RCC 7860 (cell line): ENCODE measurements around the gene PRIM2.
A peak's percentile ranks its signal among the peaks of the same experiment; 100 is the strongest.
"Not testable (repeated sequence)": the region's sequence is repeated elsewhere in the genome, so short reads cannot be mapped to it uniquely, and the experiment has no call there.

Experiments
- DNase-seq: peaks from one replicate; pipeline ENCODE4 v3.0.0-alpha.2; 2015; ENCODE audit warnings: low spot score
- FAIRE-seq: peaks from 2 replicates; lab custom pipeline; 2012; peaks lifted over from hg19 to GRCh38; lab: Jason Lieb, UNC

PRIM2 gene

GRCh38 chr6:57562233-57562632, 244.8 kb downstream of the PRIM2 start:
- not testable (repeated sequence) for DNase-seq, FAIRE-seq

- FAIRE-seq, DNase-seq: not testable (repeated sequence)
Measured at GRCh38 chr6:57572119-57572518, 254.7 kb downstream of the PRIM2 start.

- not testable (repeated sequence) for DNase-seq, FAIRE-seq
Measured at GRCh38 chr6:57572844-57573243, 255.4 kb downstream of the PRIM2 start.

GRCh38 chr6:57577023-57577422, 259.6 kb downstream of the PRIM2 start:
- FAIRE-seq, DNase-seq: not testable (repeated sequence)

- DNase-seq, result not testable (repeated sequence)
- FAIRE-seq, result peak; percentile 65
Measured at GRCh38 chr6:57579489-57579888, 262.1 kb downstream of the PRIM2 start.

- FAIRE-seq, DNase-seq: not testable (repeated sequence)
Measured at GRCh38 chr6:57581586-57581985, 264.2 kb downstream of the PRIM2 start.

- not testable (repeated sequence) for FAIRE-seq, DNase-seq
Measured at GRCh38 chr6:57601105-57601504, 283.7 kb downstream of the PRIM2 start.

- DNase-seq, FAIRE-seq: not testable (repeated sequence)
Measured at GRCh38 chr6:57605303-57605702, 287.9 kb downstream of the PRIM2 start.

- not testable (repeated sequence) for FAIRE-seq, DNase-seq
Measured at GRCh38 chr6:57606331-57606730, 288.9 kb downstream of the PRIM2 start.

GRCh38 chr6:57610612-57611011, 293.2 kb downstream of the PRIM2 start:
- not testable (repeated sequence) for FAIRE-seq, DNase-seq

- not testable (repeated sequence) for FAIRE-seq
Measured at GRCh38 chr6:57618959-57619358, 301.5 kb downstream of the PRIM2 start.

GRCh38 chr6:57631773-57632172, 314.3 kb downstream of the PRIM2 start:
- not testable (repeated sequence) for DNase-seq, FAIRE-seq

More at GRCh38 chr6:57618959-57619358, 301.5 kb downstream of the PRIM2 start:
- not testable (repeated sequence) for DNase-seq

GRCh38 chr6:57658526-57658925, 341.1 kb downstream of the PRIM2 start:
- not testable (repeated sequence) for DNase-seq, FAIRE-seq

- FAIRE-seq, DNase-seq: not testable (repeated sequence)
Measured at GRCh38 chr6:57659794-57660193, 342.4 kb downstream of the PRIM2 start.

- FAIRE-seq, result not testable (repeated sequence)
Measured at GRCh38 chr6:57660940-57661339, 343.5 kb downstream of the PRIM2 start.

GRCh38 chr6:57668108-57668507, 350.7 kb downstream of the PRIM2 start:
- not testable (repeated sequence) for DNase-seq, FAIRE-seq

More at GRCh38 chr6:57660940-57661339, 343.5 kb downstream of the PRIM2 start:
- not testable (repeated sequence) for DNase-seq

- not testable (repeated sequence) for FAIRE-seq, DNase-seq
Measured at GRCh38 chr6:57671237-57671636, 353.8 kb downstream of the PRIM2 start.

- not testable (repeated sequence) for FAIRE-seq, DNase-seq
Measured at GRCh38 chr6:57671937-57672627, 354.7 kb downstream of the PRIM2 start.

- DNase-seq, FAIRE-seq: not testable (repeated sequence)
Measured at GRCh38 chr6:57673281-57673680, 355.9 kb downstream of the PRIM2 start.

GRCh38 chr6:57675386-57675785, 358.0 kb downstream of the PRIM2 start:
- not testable (repeated sequence) for FAIRE-seq, DNase-seq

GRCh38 chr6:57696382-57696781, 379.0 kb downstream of the PRIM2 start:
- DNase-seq, FAIRE-seq: not testable (repeated sequence)
